Stimulated activated naive CD8-positive, alpha-beta T cell treated with anti-CD3 and anti-CD28 coated beads, Interleukin-15, amount 100 ng/mL, for 72 hours (primary cell): ENCODE results near the gene STK24.
A peak's percentile ranks its signal among the peaks of the same experiment; 100 is the strongest.

Experiments used
- ATAC-seq: fragments of 150-1000 bp; cut with Tn5 transposase; 2 replicates; pipeline ENCODE4 v1.10.0; 2021; ENCODE audit warnings: mild to moderate bottlenecking, moderate library complexity
- DNase-seq, 2 donors: peaks; one replicate each; pipeline ENCODE4 v3.0.0; 2021 to 2022
- H3K27ac Mint-ChIP-seq, 2 donors: one replicate each; pipeline ENCODE4 v1.8.0; 2022; ENCODE audit warnings: mild to moderate bottlenecking in 2 of 2, mixed read lengths in 2 of 2, moderate library complexity in 2 of 2
- H3K27me3 Mint-ChIP-seq: one replicate; pipeline ENCODE4 v1.8.0; 2022; ENCODE audit warnings: mixed read lengths
- H3K4me1 Mint-ChIP-seq: one replicate; pipeline ENCODE4 v1.8.0; 2022; ENCODE audit warnings: mild to moderate bottlenecking, mixed read lengths
- H3K4me3 Mint-ChIP-seq, 2 donors: one replicate each; pipeline ENCODE4 v1.8.0; 2022; ENCODE audit warnings: mild to moderate bottlenecking in 2 of 2, mixed read lengths in 2 of 2, moderate library complexity in 1 of 2
- H3K9me3 Mint-ChIP-seq, 2 donors: one replicate each; pipeline ENCODE4 v1.8.0; 2022; ENCODE audit warnings: mixed read lengths in 2 of 2

Gene STK24

GRCh38 chr13:98433654-98434053 lies 143.3 kb downstream of the STK24 start:
- no peaks in the 10 kb centered on the region for H3K4me1 Mint-ChIP-seq
- peak overlapping the region in 1 of 2 donors; percentile 69 for H3K27ac Mint-ChIP-seq
- ATAC-seq (no peak), DNase-seq (no peak)
- H3K27me3 Mint-ChIP-seq = peaks cover 15% of the 10 kb centered on the region
- no peak overlapping the region for H3K4me3 Mint-ChIP-seq
- no peaks in the 10 kb centered on the region for H3K9me3 Mint-ChIP-seq

DNA sequence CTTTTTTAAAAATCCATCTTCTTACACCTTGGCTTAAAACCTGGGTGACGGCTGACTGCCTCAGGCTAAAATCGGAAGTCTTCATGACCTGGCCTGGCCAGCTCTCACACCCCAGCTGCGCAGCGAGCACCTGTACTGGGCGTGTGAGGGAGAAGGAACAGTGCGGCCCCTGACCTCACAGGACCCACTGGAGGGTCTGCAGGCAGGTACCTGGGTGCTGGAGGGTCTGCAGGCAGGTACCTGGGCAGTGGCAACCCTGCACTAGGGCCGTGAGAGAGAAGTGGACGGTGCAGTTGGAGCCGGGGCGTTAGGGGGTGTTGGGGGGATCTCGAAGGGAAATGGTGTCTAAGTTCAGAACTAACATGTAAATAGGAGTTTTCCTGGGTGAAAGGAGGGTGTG lies 144.3 kb downstream of the STK24 start:
- Mint-ChIP-seq H3K27me3 (peaks cover 15% of the 10 kb centered on the region), H3K9me3 (no peaks in the 10 kb centered on the region), H3K27ac (peak overlapping the region in 1 of 2 donors; percentile 68), H3K4me1 (no peaks in the 10 kb centered on the region), H3K4me3 (no peak overlapping the region)
- no peak for DNase-seq
- no peak for ATAC-seq

DNA sequence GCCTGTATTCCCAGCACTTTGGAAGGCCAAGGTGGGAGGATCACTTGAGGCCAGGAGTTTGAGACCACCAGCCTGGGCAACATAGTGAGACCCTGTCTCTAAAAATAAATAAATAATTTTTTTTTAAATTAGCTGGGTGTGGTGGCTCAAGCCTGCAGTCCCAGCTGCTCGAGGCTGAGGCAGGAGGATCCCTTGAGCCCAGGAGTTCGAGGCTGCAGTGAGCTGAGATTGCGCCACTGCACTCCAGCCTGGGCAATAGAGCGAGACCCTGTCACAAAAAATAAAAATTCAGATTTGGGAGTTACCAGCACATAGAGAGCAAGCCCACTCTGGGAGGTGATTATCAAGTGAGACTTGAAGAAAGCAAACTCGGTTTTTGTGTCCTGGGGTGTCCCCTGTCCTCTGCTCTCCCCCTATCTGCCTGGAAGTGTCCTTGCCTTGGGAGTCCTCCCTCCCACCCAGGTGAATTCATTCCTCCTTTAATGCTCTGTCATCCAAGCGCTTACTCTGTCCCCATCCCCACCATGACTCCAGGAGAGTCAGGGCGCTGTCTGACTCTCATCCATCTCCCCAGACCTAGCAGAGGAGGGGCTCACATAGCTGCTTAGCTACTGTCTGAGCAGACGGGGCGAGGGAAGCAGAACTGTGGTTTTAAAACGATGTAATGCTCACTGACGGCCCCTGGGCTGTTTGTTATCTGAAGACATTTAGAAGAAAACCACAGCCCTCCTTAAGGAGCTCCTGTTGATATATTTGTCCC lies 146.8 kb downstream of the STK24 start:
- no peaks in the 10 kb centered on the region for H3K9me3 Mint-ChIP-seq
- H3K4me3 Mint-ChIP-seq = no peak overlapping the region
- H3K27me3 Mint-ChIP-seq = peaks cover 15% of the 10 kb centered on the region
- ATAC-seq (no peak), DNase-seq (no peak)
- no peaks in the 10 kb centered on the region for H3K4me1 Mint-ChIP-seq
- peak overlapping the region in 1 of 2 donors; percentile 85 for H3K27ac Mint-ChIP-seq

DNA sequence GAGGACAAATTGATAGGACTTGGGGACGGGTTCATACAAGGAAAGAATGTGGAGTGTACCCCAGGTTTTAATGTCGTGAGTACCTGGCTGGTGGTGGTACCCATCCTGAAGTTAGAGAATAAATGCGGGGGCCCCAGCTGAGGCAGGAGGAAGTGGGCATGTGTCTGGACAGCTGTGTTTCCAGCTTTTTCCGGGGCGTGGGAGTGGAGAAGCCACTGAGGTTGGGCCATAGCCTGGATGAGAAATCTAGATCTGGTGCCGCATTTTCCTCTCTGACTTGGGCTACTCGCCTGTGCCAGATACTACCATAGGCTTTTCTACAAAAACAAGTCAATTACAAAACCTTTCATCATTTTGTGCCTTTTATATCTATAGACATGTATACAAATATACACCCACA lies 147.4 kb downstream of the STK24 start:
- no peak overlapping the region for H3K27ac Mint-ChIP-seq

GRCh38 chr13:98429081-98429480 lies 147.8 kb downstream of the STK24 start:
- Mint-ChIP-seq H3K27me3 (peaks cover 15% of the 10 kb centered on the region), H3K4me3 (no peak overlapping the region), H3K9me3 (no peaks in the 10 kb centered on the region), H3K27ac (no peak overlapping the region), H3K4me1 (no peaks in the 10 kb centered on the region)
- ATAC-seq (no peak), DNase-seq (no peak)

More for the DNA sequence above, 147.4 kb downstream of the STK24 start:
- Mint-ChIP-seq H3K4me1 (no peaks in the 10 kb centered on the region), H3K27me3 (peaks cover 15% of the 10 kb centered on the region), H3K9me3 (no peaks in the 10 kb centered on the region), H3K4me3 (no peak overlapping the region)
- DNase-seq (no peak), ATAC-seq (no peak)

DNA sequence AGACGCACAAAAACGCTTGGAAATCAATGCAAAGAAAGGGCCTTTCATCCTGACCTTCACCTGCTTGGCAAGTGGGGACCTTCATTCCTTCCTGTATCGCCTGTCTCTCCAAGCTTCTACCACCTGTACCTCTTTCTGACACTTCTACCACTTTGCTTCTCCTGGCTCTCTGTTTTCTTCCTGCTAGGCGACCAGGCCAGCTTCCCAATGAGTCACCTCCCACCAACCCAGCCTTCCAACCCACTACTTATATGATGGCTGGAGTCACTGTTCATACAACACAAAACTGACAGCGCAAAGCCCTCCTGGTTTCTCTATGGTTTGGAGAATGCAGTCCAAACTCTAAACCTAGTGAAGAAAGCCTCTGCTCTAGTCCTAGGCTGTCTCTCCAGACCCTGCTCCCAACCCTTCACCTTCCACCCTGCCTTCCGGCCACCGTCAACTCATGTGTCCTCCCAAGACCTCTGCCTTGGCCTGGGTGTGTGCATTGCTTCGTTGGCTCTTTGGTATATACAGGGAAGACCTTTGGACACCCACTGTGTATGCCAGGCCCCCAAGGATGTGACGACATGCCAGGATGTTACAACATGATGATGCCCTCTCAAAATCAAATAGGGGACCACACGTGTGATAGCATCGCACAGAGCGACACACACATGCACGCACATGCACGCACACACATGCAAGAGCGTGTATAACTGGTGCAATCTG lies 148.5 kb downstream of the STK24 start:
- H3K27ac Mint-ChIP-seq = no peak overlapping the region
- ATAC-seq (no peak), DNase-seq (no peak)
- peaks cover 15% of the 10 kb centered on the region for H3K27me3 Mint-ChIP-seq
- H3K4me3 Mint-ChIP-seq = no peak overlapping the region
- H3K9me3 Mint-ChIP-seq = no peaks in the 10 kb centered on the region
- no peaks in the 10 kb centered on the region for H3K4me1 Mint-ChIP-seq

DNA sequence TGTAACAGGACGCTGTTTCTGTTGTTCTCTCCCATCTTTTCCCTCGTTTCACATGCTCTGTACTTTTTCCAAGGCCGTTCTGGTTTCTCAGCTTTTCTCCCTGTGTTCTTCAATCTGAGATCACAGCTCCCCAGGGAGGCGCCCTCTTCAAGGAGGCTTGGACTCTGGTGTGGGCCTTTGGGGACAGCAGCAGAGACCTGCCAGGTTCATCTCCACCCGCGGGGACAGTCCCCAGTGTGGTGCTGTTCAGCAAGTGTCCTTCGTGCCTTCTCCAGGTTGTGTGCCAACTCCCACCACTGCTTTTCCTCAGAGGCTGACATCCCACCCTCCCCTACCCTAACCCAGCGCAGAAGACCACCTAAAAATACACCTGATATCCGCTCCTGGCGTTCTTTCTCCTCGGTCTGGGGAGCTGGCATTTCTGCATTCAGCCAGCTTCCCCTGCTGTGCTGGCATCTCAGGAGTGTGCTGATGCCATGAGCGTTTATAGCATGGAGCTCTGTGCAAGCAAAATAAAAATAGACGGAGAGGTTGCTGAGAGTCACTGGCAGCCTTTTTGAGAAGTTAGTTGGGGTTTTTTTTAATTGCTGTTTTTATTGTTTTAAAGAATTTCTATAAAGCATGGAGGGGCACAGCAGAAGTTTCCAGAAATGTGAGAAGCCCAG lies 149.4 kb downstream of the STK24 start:
- DNase-seq (no peak), ATAC-seq (no peak)
- H3K4me3 Mint-ChIP-seq = no peak overlapping the region
- no peaks in the 10 kb centered on the region for H3K9me3 Mint-ChIP-seq
- H3K27ac Mint-ChIP-seq = no peak overlapping the region
- H3K4me1 Mint-ChIP-seq = no peaks in the 10 kb centered on the region
- peaks cover 15% of the 10 kb centered on the region for H3K27me3 Mint-ChIP-seq

DNA sequence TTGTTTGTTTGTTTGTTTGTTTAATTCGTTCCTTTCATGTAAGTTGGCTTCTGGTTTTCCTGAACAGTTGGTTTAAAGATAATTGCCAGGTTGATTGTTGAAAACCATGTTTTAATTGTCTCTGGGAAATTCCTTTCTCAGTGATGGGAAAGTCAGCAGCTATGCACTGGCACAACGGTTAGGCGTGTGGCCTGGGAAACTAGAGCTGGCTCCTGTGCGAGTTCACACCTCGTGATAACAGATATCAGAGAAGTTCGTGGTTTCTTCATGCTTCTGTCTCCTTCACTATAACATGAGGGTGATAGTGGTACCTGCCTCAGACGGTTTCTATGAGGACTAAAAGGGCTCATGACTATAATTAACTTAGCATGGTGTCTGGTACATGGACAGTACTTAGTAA lies 153.5 kb downstream of the STK24 start:
- ATAC-seq (no peak), DNase-seq (no peak)
- no peak overlapping the region for H3K27ac Mint-ChIP-seq
- no peaks in the 10 kb centered on the region for H3K9me3 Mint-ChIP-seq
- no peaks in the 10 kb centered on the region for H3K4me1 Mint-ChIP-seq
- H3K4me3 Mint-ChIP-seq = no peak overlapping the region
- no peaks in the 10 kb centered on the region for H3K27me3 Mint-ChIP-seq

DNA sequence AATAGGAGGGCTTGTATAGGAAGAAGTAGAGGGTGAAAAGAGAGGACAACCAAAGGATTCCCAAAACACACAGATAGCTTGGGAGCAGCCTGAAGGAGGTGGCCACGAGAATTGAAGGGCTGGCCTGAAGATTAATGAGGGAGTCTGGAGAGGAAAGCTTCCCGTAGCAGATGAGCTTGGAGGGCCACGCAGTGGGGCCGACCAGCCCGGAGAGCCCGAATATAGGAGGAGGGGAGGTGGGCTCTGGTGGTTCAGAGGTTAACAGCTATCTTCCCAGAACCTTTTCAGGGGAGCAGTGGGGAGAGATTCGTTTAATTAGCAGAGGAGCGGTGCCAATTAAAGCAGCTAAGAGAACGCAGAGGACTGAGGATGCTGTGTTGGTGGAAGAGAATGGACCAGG lies 154.9 kb downstream of the STK24 start:
- Mint-ChIP-seq H3K9me3 (peaks cover 2 to 3% of the 10 kb centered on the region in 2 donors), H3K4me3 (no peak overlapping the region), H3K27ac (no peak overlapping the region), H3K4me1 (no peaks in the 10 kb centered on the region), H3K27me3 (no peaks in the 10 kb centered on the region)
- DNase-seq (no peak), ATAC-seq (no peak)

- DNase-seq = no peak
- ATAC-seq = no peak
- Mint-ChIP-seq H3K9me3 (peaks cover 5 to 8% of the 10 kb centered on the region in 2 donors), H3K27me3 (no peaks in the 10 kb centered on the region), H3K4me3 (no peak overlapping the region), H3K27ac (no peak overlapping the region), H3K4me1 (no peaks in the 10 kb centered on the region)
Observed at GRCh38 chr13:98420554-98421175, 156.2 kb downstream of the STK24 start.

DNA sequence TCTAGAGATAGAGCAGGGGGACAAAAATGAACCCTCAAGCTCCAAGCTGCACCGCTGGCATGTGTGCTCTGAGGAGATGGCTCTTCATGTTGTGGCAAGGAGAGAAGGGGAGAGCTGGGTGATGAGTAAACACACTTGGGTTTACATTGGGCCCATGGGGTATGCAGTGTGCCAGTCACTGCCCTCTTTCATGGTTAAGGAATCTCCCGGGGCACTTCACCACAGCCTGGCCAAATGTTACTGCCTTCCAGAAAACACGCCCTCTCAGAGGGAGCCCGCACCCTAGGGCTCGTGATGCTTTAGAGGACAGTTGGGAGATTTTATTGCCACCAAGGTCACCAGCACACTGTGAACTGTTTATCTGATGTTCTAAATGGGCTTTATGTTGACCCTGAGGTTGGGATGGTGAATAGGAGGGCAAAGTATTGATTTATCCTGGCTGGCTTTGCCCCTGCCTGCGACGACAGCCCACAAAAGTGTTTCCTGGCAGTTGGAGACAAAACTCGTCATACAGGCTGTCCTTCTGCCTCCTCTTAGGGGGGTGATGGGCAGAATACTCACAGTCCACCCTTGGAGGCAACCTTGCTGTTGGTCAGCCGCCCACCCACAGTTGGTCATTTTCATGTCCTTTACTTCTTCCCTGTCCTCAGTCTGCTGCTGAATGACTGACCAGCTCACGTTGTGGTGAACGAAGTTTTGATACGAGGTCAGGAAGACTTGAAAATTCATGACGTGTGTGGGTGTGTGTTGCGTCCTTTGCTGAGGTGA lies 156.9 kb downstream of the STK24 start:
- Mint-ChIP-seq H3K4me1 (no peaks in the 10 kb centered on the region), H3K27me3 (no peaks in the 10 kb centered on the region), H3K27ac (no peak overlapping the region), H3K9me3 (peaks cover 5 to 8% of the 10 kb centered on the region in 2 donors), H3K4me3 (no peak overlapping the region)
- DNase-seq = no peak
- ATAC-seq = no peak

GRCh38 chr13:98416408-98416807 lies 160.5 kb downstream of the STK24 start:
- no peak for DNase-seq
- peaks cover 5 to 8% of the 10 kb centered on the region in 2 donors for H3K9me3 Mint-ChIP-seq
- no peaks in the 10 kb centered on the region for H3K27me3 Mint-ChIP-seq
- no peak for ATAC-seq
- peaks cover 12% of the 10 kb centered on the region for H3K4me1 Mint-ChIP-seq
- no peak overlapping the region for H3K27ac Mint-ChIP-seq
- no peak overlapping the region for H3K4me3 Mint-ChIP-seq

- Mint-ChIP-seq H3K4me1 (peaks cover 16% of the 10 kb centered on the region), H3K4me3 (no peak overlapping the region), H3K27ac (peak overlapping the region in 1 of 2 donors; percentile 36), H3K9me3 (peaks cover 5 to 8% of the 10 kb centered on the region in 2 donors), H3K27me3 (no peaks in the 10 kb centered on the region)
- ATAC-seq = no peak
- DNase-seq = no peak
Observed at GRCh38 chr13:98415326-98416070, 161.4 kb downstream of the STK24 start.

DNA sequence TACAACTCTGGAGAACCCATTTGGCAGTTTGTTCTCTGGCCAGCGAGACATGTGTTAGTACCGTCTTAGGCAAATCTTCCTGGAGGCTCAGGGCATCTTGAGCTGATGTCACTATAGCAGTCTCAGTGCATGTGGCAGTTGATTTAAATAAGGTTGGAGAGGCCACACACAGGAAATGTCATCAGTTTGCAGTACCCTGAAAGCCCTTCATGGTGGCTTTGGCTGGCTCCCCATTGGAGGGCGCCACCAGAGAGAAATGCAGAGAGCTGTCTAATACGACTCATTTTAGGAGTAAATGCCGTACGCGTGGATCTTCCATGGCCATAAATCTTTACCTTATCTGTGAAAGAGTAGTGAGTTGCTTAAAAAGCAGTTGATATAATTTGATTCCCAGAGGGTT lies 163.1 kb downstream of the STK24 start:
- H3K9me3 Mint-ChIP-seq = peaks cover 5 to 8% of the 10 kb centered on the region in 2 donors
- peaks cover 16% of the 10 kb centered on the region for H3K4me1 Mint-ChIP-seq
- no peaks in the 10 kb centered on the region for H3K27me3 Mint-ChIP-seq
- no peak for DNase-seq
- no peak overlapping the region for H3K27ac Mint-ChIP-seq
- no peak overlapping the region for H3K4me3 Mint-ChIP-seq
- ATAC-seq = no peak
